Stomach (tissue), 4 donors: ENCODE data around the gene MRPS23.

Source experiments
- CTCF ChIP-seq, 7 experiments: fragments of 450-650 bp in 4 of 7; fragments of 200-600 bp in 3 of 7; sonication (generic) in 3 of 7; IDR thresholded peaks; one replicate each; pipeline ENCODE4 v1.5.1; 2016 to 2019; ENCODE audit warnings: antibody characterized with exemption in 7 of 7, control low read depth in 2 of 7, mild to moderate bottlenecking in 1 of 7
- EP300 ChIP-seq: sonication (generic); formaldehyde crosslinking; IDR thresholded peaks from one replicate; pipeline ENCODE4 v1.6.1; 2017; ENCODE audit warnings: antibody characterized with exemption
- POLR2A ChIP-seq, 4 donors: fragments of 450-650 bp; IDR thresholded peaks; one replicate each; pipeline ENCODE4 v1.6.1; 2016; ENCODE audit warnings: antibody characterized with exemption in 4 of 4, control low read depth in 2 of 4, mild to moderate bottlenecking in 1 of 4, moderate library complexity in 1 of 4
- POLR2AphosphoS5 ChIP-seq, 3 donors: sonication (generic); formaldehyde crosslinking; IDR thresholded peaks; one replicate each; pipeline ENCODE4 v1.6.1; 2016; ENCODE audit warnings: antibody characterized with exemption in 3 of 3

- TF ChIP-seq CTCF (IDR thresholded peaks at IDR 0.05) (no peak), EP300 (no peak), POLR2AphosphoS5 (IDR thresholded peaks at IDR 0.05) (peak; percentile 62 to 80 (median 63)), POLR2A (IDR thresholded peaks at IDR 0.05) (no peak)
Measured at GRCh38 chr17:57861790-57862693, 12.2 kb upstream of the MRPS23 start.
